AG09309 (cell line): ENCODE measurements around the gene CMTM2.
A peak's percentile ranks its signal among the peaks of the same experiment; 100 is the strongest.
"Not testable (repeated sequence)": the region's sequence is repeated elsewhere in the genome, so short reads cannot be mapped to it uniquely, and the experiment has no call there.

Experiments used
- DNase-seq: peaks from one replicate; pipeline ENCODE4 v3.0.0-alpha.2; 2010; ENCODE audit warnings: low read depth
- H3K4me3 ChIP-seq: 2 replicates; pipeline ENCODE4 v1.5.1; 2011; ENCODE audit warnings: mild to moderate bottlenecking, low read depth, low read length, moderate library complexity; ENCODE audit not compliant: control insufficient read depth
- CTCF ChIP-seq: IDR thresholded peaks from 2 replicates; pipeline ENCODE4 v1.5.1; 2011; ENCODE audit warnings: mild to moderate bottlenecking, low read depth, low read length, inconsistent platforms; ENCODE audit not compliant: insufficient read depth, control insufficient read depth; ENCODE audit errors: missing control alignments

CMTM2 gene

GRCh38 chr16:66605979-66606751, 26.9 kb downstream of the CMTM2 start:
- no peak for DNase-seq

GRCh38 chr16:66608241-66609138, 29.2 kb downstream of the CMTM2 start:
- peak; percentile 96 for TF ChIP-seq CTCF
- no peak for DNase-seq
- no peak overlapping the region for H3K4me3 ChIP-seq

More at GRCh38 chr16:66605979-66606751, 26.9 kb downstream of the CMTM2 start:
- TF ChIP-seq CTCF, result no peak
- peak overlapping the region; percentile 49 for H3K4me3 ChIP-seq

- no peak overlapping the region for H3K4me3 ChIP-seq
- no peak for DNase-seq
- TF ChIP-seq CTCF, result no peak
These were observed 29.9 kb downstream of the CMTM2 start for GRCh38 chr16:66609139-66609510.

- no peak for TF ChIP-seq CTCF
- DNase-seq, result no peak
- H3K4me3 ChIP-seq, result no peak overlapping the region
These were observed 31.0 kb downstream of the CMTM2 start for GRCh38 chr16:66610111-66610820.

- DNase-seq, H3K4me3 ChIP-seq: not testable (repeated sequence)
These were observed 32.6 kb downstream of the CMTM2 start for GRCh38 chr16:66611911-66612310.

- no peak for TF ChIP-seq CTCF
- H3K4me3 ChIP-seq, result no peak overlapping the region
- no peak for DNase-seq
These were observed 33.2 kb downstream of the CMTM2 start for GRCh38 chr16:66612422-66612821.
